T-cell (primary cell): ENCODE data around the gene DZIP3. TPM values are rescaled to one million over a fixed set of nuclear protein-coding genes. Genes with fewer than 3 reads are reported as not detected.

ENCODE experiments used
- ATAC-seq, 4 experiments: fragments of 200-7000 bp in 3 of 4; fragments of 150-1000 bp in 1 of 4; cut with Tn5 transposase; replicated peaks in 1 of 4; 1 replicate in 3 of 4; 2 replicates in 1 of 4; pipeline ENCODE4 v1.10.0; 2021; ENCODE audit warnings: moderate library complexity in 3 of 4, mild to moderate bottlenecking in 2 of 4, moderate number of reproducible peaks in 1 of 4
- CTCF ChIA-PET, 2 donors: fragments of 300-600 bp; sonication (Branson Sonifier 250); formaldehyde crosslinking; loops; one replicate each; lab custom pipeline; 2022; ENCODE audit warnings: antibody characterized with exemption in 2 of 2; lab: Charles Lee
- POLR2A ChIA-PET, 2 donors: fragments of 300-600 bp; sonication (Branson Sonifier 250); formaldehyde crosslinking; loops; one replicate each; lab custom pipeline; 2022; ENCODE audit warnings: antibody characterized with exemption in 2 of 2; lab: Charles Lee
- DNase-seq, 35 experiments: peaks; one replicate each; pipeline versions ENCODE4 v3.0.0 to v3.0.0-alpha.2; 2013 to 2023
- H3K27ac ChIP-seq: one replicate; pipeline ENCODE4 v1.5.1; 2013; ENCODE audit warnings: low read length
- H3K27me3 ChIP-seq, 2 experiments: replicated peaks in 1 of 2; 1 replicate in 1 of 2; 2 replicates in 1 of 2; pipeline versions ENCODE4 v1.6.1 to v1.7.0; 2013; ENCODE audit warnings: low read length in 1 of 2, mixed read lengths in 1 of 2; ENCODE audit not compliant: control insufficient read depth in 2 of 2, insufficient read depth in 2 of 2; ENCODE audit errors: extremely low read depth in 1 of 2
- H3K36me3 ChIP-seq, 2 donors: 1 replicate in 1 of 2; 2 replicates in 1 of 2; pipeline versions ENCODE4 v1.6.1 to v1.7.0; 2013; ENCODE audit warnings: low read length in 1 of 2; ENCODE audit not compliant: control insufficient read depth in 2 of 2, insufficient read depth in 1 of 2; ENCODE audit errors: extremely low read depth in 1 of 2
- H3K4me1 ChIP-seq, 2 experiments: 1 replicate in 1 of 2; 2 replicates in 1 of 2; pipeline versions ENCODE4 v1.6.1 to v1.7.0; 2013; ENCODE audit warnings: low read length in 2 of 2, mixed read lengths in 1 of 2; ENCODE audit not compliant: insufficient read depth in 2 of 2, control insufficient read depth in 1 of 2; ENCODE audit errors: extremely low read depth in 1 of 2
- H3K4me3 ChIP-seq, 2 donors: 1 replicate in 1 of 2; 2 replicates in 1 of 2; pipeline versions ENCODE4 v1.5.1 to v1.7.0; 2013; ENCODE audit warnings: mild to moderate bottlenecking in 2 of 2, low read length in 1 of 2, moderate library complexity in 1 of 2; ENCODE audit not compliant: control insufficient read depth in 1 of 2; ENCODE audit errors: extremely low read depth in 1 of 2
- H3K9me3 ChIP-seq: 2 replicates; pipeline ENCODE4 v1.7.0; 2013
- H3K27ac Mint-ChIP-seq, 2 donors: one replicate each; pipeline ENCODE4 v1.8.0; 2020 to 2021; ENCODE audit warnings: mild to moderate bottlenecking in 2 of 2, mixed read lengths in 2 of 2
- H3K27me3 Mint-ChIP-seq, 2 donors: one replicate each; pipeline ENCODE4 v1.8.0; 2021 to 2022; ENCODE audit warnings: mixed read lengths in 2 of 2
- H3K36me3 Mint-ChIP-seq: one replicate; pipeline ENCODE4 v1.8.0; 2021; ENCODE audit warnings: mixed read lengths
- H3K4me1 Mint-ChIP-seq, 3 donors: one replicate each; pipeline ENCODE4 v1.8.0; 2020 to 2022; ENCODE audit warnings: mixed read lengths in 3 of 3, mild to moderate bottlenecking in 1 of 3
- H3K4me3 Mint-ChIP-seq, 3 donors: one replicate each; pipeline ENCODE4 v1.8.0; 2020 to 2022; ENCODE audit warnings: mild to moderate bottlenecking in 3 of 3, mixed read lengths in 3 of 3, moderate library complexity in 3 of 3
- H3K9me3 Mint-ChIP-seq, 3 donors: one replicate each; pipeline ENCODE4 v1.8.0; 2020 to 2022; ENCODE audit warnings: mixed read lengths in 3 of 3
- WGBS: methylation state at CpG from one replicate; pipeline ENCODE4 v1.1.5; 2013; ENCODE audit warnings: missing lambda C conversion rate; ENCODE audit not compliant: insufficient coverage; 5-methylcytosine and 5-hydroxymethylcytosine counted together
- total RNA-seq, 35 experiments: library from RNA in 6 of 35; stranded (reverse) in 6 of 35; fragments of 120-200 nt in 1 of 35; gene quantifications; one replicate each; pipeline versions ENCODE4 v1.2.1 to v1.2.4 and lab custom pipeline; 2013 to 2026

The DZIP3 gene
- total RNA-seq, 5 donors from 2014 or later (not counting 1 experiment from before 2014, with no cell fraction given) = 9.3 to 19.9 (median 10.9) TPM

GRCh38 chr3:108552267-108553159 lies 37.0 kb upstream of the DZIP3 start:
- Mint-ChIP-seq H3K4me3 (no peak overlapping the region), H3K9me3 (no peaks in the 10 kb centered on the region), H3K36me3 (peaks cover 3% of the 10 kb centered on the region), H3K4me1 (peaks cover 0 to 7% (median 1%) of the 10 kb centered on the region in 3 donors), H3K27me3 (no peaks in the 10 kb centered on the region), H3K27ac (no peak overlapping the region)
- no peaks in the 10 kb centered on the region for H3K27me3 ChIP-seq
- no CpG with 5 or more reads among the region's 4 CpGs for WGBS
- H3K36me3 ChIP-seq = no peaks in the 10 kb centered on the region
- POLR2A ChIA-PET = interaction anchor here (0.6 to 1.0 kb wide), 5 partner anchors 10 to 887 kb away, joined by 3 to 12 read pairs (median 3); no protein-coding TSS in a partner anchor
- CTCF ChIA-PET = interaction anchor here (0.5 to 4.0 kb wide), 49 partner anchors 9 to 1317 kb away, joined by 3 to 18 read pairs (median 5); partner anchors contain the start of genes CIP2A (in 1 of the 2) and DZIP3 (in 1 of the 2)
- H3K4me3 ChIP-seq = no peak overlapping the region
- no peak overlapping the region for H3K27ac ChIP-seq
- peak in 1 of 4 experiments; percentile 40 for ATAC-seq
- DNase-seq = peak in 3 of 35 experiments; percentile 11 to 65 (median 14)
- H3K4me1 ChIP-seq = no peaks in the 10 kb centered on the region
- no peaks in the 10 kb centered on the region for H3K9me3 ChIP-seq

- H3K4me3 ChIP-seq = no peak overlapping the region
- Mint-ChIP-seq H3K9me3 (no peaks in the 10 kb centered on the region), H3K27ac (no peak overlapping the region), H3K27me3 (no peaks in the 10 kb centered on the region), H3K36me3 (peaks cover 2% of the 10 kb centered on the region), H3K4me1 (peaks cover 0 to 7% (median 1%) of the 10 kb centered on the region in 3 donors), H3K4me3 (no peak overlapping the region)
- no peaks in the 10 kb centered on the region for H3K4me1 ChIP-seq
- H3K27ac ChIP-seq = no peak overlapping the region
- no peaks in the 10 kb centered on the region for H3K9me3 ChIP-seq
- DNase-seq = no peak
- no peak for ATAC-seq
- POLR2A ChIA-PET = interaction anchor here in 1 of 2 donors (0.6 kb wide), 1 partner anchor 684 kb away, joined by 3 read pairs; no protein-coding TSS in a partner anchor
- CTCF ChIA-PET = interaction anchor here (1.0 to 4.0 kb wide), 4 partner anchors 64 to 264 kb away, joined by 3 to 18 read pairs (median 8); no protein-coding TSS in a partner anchor
- no peaks in the 10 kb centered on the region for H3K27me3 ChIP-seq
- H3K36me3 ChIP-seq = no peaks in the 10 kb centered on the region
Measured at GRCh38 chr3:108554229-108554628, 35.3 kb upstream of the DZIP3 start.

GRCh38 chr3:108554913-108555571 lies 34.5 kb upstream of the DZIP3 start:
- ChIA-PET CTCF (interaction anchor here (1.0 to 4.0 kb wide), 6 partner anchors 11 to 263 kb away, joined by 3 to 18 read pairs (median 4); no protein-coding TSS in a partner anchor), POLR2A (no interaction called here)
- no peaks in the 10 kb centered on the region for H3K27me3 ChIP-seq
- H3K27ac ChIP-seq = no peak overlapping the region
- H3K27me3 Mint-ChIP-seq = no peaks in the 10 kb centered on the region
- peaks cover 0 to 7% (median 1%) of the 10 kb centered on the region in 3 donors for H3K4me1 Mint-ChIP-seq
- no peaks in the 10 kb centered on the region for H3K4me1 ChIP-seq
- no peaks in the 10 kb centered on the region for H3K9me3 Mint-ChIP-seq
- H3K4me3 ChIP-seq = no peak overlapping the region
- H3K36me3 Mint-ChIP-seq = peaks cover 3% of the 10 kb centered on the region
- H3K36me3 ChIP-seq = no peaks in the 10 kb centered on the region
- 93% methylated on average over 2 of the region's 3 CpGs for WGBS
- H3K9me3 ChIP-seq = no peaks in the 10 kb centered on the region
- no peak overlapping the region for H3K4me3 Mint-ChIP-seq
- DNase-seq (no peak), ATAC-seq (no peak)
- H3K27ac Mint-ChIP-seq = no peak overlapping the region

GRCh38 chr3:108555966-108556581 lies 33.4 kb upstream of the DZIP3 start:
- Mint-ChIP-seq H3K27me3 (no peaks in the 10 kb centered on the region), H3K27ac (no peak overlapping the region), H3K4me3 (no peak overlapping the region), H3K9me3 (no peaks in the 10 kb centered on the region), H3K36me3 (peaks cover 5% of the 10 kb centered on the region), H3K4me1 (peaks cover 0 to 7% (median 1%) of the 10 kb centered on the region in 3 donors)
- no CpG with 5 or more reads among the region's 2 CpGs for WGBS
- no peaks in the 10 kb centered on the region for H3K27me3 ChIP-seq
- CTCF ChIA-PET = interaction anchor here (1.1 to 1.7 kb wide), 3 partner anchors 10 to 66 kb away, joined by 3 to 6 read pairs (median 3); no protein-coding TSS in a partner anchor
- no peaks in the 10 kb centered on the region for H3K4me1 ChIP-seq
- POLR2A ChIA-PET = no interaction called here
- H3K36me3 ChIP-seq = no peaks in the 10 kb centered on the region
- ATAC-seq (no peak), DNase-seq (no peak)
- H3K27ac ChIP-seq = no peak overlapping the region
- H3K4me3 ChIP-seq = no peak overlapping the region
- H3K9me3 ChIP-seq = no peaks in the 10 kb centered on the region

GRCh38 chr3:108562565-108562964 lies 27.0 kb upstream of the DZIP3 start:
- POLR2A ChIA-PET = no interaction called here

GRCh38 chr3:108564564-108564963 lies 25.0 kb upstream of the DZIP3 start:
- Mint-ChIP-seq H3K27me3 (no peaks in the 10 kb centered on the region), H3K4me1 (peaks cover 0 to 2% (median 0%) of the 10 kb centered on the region in 3 donors), H3K4me3 (no peak overlapping the region), H3K27ac (no peak overlapping the region), H3K9me3 (no peaks in the 10 kb centered on the region), H3K36me3 (peaks cover 8% of the 10 kb centered on the region)
- DNase-seq (no peak), ATAC-seq (no peak)
- Histone ChIP-seq H3K4me3 (no peak overlapping the region), H3K27ac (no peak overlapping the region), H3K36me3 (no peaks in the 10 kb centered on the region), H3K27me3 (no peaks in the 10 kb centered on the region), H3K9me3 (no peaks in the 10 kb centered on the region), H3K4me1 (no peaks in the 10 kb centered on the region)
- POLR2A ChIA-PET = no interaction called here
- CTCF ChIA-PET = no interaction called here

More at GRCh38 chr3:108562565-108562964, 27.0 kb upstream of the DZIP3 start:
- WGBS = no CpG with 5 or more reads among the region's 2 CpGs
- Histone ChIP-seq H3K27me3 (no peaks in the 10 kb centered on the region), H3K27ac (no peak overlapping the region), H3K36me3 (no peaks in the 10 kb centered on the region), H3K4me1 (no peaks in the 10 kb centered on the region), H3K4me3 (no peak overlapping the region), H3K9me3 (no peaks in the 10 kb centered on the region)
- DNase-seq = no peak
- H3K36me3 Mint-ChIP-seq = peaks cover 11% of the 10 kb centered on the region
- CTCF ChIA-PET = interaction anchor here (0.7 to 1.1 kb wide), 2 partner anchors 10 kb away, joined by 3 to 4 read pairs; no protein-coding TSS in a partner anchor
- H3K9me3 Mint-ChIP-seq = no peaks in the 10 kb centered on the region
- H3K27ac Mint-ChIP-seq = no peak overlapping the region
- peaks cover 0 to 2% (median 0%) of the 10 kb centered on the region in 3 donors for H3K4me1 Mint-ChIP-seq
- H3K4me3 Mint-ChIP-seq = no peak overlapping the region
- no peaks in the 10 kb centered on the region for H3K27me3 Mint-ChIP-seq
- no peak for ATAC-seq
